GM13977 (cell line): ENCODE data around the gene ACADVL.

Source experiments
- DNase-seq: peaks from one replicate; pipeline ENCODE4 v3.0.0; 2012; ENCODE audit warnings: low spot score
- in situ Hi-C: fragments of 300-500 bp; cut with MboI; formaldehyde crosslinking; loops from one replicate; pipeline ENCODE4 v1.12.0; 2022; ENCODE audit warnings: low sequenced_read_pairs, low pct_unique_long_range_greater_than_20kb, mixed read lengths, inconsistent platforms; ENCODE audit not compliant: unreplicated experiment
- TF ChIP-seq, protein P1 (sequence below): IDR thresholded peaks from 2 replicates; pipeline ENCODE4 v1.5.1; 2012; ENCODE audit warnings: mild to moderate bottlenecking, control low read depth; ENCODE audit not compliant: insufficient read depth; ENCODE audit errors: extremely low read depth, missing control alignments

Gene ACADVL

GRCh38 chr17:7204828-7205461 is 14.8 kb upstream of the ACADVL start:
- TF ChIP-seq, protein P1, sequence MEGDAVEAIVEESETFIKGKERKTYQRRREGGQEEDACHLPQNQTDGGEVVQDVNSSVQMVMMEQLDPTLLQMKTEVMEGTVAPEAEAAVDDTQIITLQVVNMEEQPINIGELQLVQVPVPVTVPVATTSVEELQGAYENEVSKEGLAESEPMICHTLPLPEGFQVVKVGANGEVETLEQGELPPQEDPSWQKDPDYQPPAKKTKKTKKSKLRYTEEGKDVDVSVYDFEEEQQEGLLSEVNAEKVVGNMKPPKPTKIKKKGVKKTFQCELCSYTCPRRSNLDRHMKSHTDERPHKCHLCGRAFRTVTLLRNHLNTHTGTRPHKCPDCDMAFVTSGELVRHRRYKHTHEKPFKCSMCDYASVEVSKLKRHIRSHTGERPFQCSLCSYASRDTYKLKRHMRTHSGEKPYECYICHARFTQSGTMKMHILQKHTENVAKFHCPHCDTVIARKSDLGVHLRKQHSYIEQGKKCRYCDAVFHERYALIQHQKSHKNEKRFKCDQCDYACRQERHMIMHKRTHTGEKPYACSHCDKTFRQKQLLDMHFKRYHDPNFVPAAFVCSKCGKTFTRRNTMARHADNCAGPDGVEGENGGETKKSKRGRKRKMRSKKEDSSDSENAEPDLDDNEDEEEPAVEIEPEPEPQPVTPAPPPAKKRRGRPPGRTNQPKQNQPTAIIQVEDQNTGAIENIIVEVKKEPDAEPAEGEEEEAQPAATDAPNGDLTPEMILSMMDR: no peak
- DNase-seq: peak; percentile 99
- in situ Hi-C loops: no loop called here

- TF ChIP-seq, protein P1: no peak
- in situ Hi-C loops: no loop called here
- DNase-seq: no peak
Observed at GRCh38 chr17:7205561-7205960, 14.2 kb upstream of the ACADVL start.

DNA sequence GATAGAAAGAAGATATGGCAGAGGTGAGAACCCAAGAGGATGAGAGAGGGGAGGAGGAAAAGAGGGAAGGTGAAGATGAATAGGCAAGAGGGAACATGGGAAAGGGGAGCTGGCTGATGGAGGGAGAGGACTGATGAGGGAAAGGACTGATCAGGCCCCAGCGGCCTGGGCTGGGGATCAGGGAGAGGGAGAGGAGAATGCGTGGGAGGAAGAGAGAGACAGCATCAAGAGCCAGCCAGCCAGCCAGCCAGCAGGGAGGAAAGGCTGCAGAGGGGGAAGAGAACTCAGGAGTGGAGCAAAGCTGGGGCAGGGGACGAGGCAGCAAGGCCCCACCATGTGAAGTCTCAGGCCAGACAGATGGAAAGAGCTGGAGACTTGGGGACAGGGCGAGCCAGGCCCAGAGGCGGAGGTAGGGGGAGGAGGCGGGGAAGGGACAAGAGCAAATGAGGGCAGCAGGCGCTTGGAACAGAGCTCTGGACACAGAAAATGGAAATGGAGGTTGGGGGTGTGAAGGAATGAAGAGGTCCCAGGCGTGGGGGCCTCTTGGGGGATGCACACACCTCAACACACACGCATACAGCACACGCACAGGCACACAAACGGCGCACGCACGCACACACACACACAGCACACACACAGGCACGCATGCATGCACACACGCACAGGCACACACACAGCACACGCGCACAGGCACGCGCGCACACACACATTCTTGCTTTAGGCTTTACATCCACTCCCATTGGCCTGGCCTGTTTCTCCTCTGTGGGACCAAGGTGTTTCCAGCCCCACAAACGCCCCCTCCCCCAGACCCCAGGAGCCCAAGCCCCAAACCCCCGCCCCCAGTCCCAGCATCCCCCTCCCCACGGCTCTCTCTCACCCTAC is 12.4 kb upstream of the ACADVL start:
- no peak for DNase-seq
- in situ Hi-C loops: no loop called here
- TF ChIP-seq, protein P1: no peak

DNA sequence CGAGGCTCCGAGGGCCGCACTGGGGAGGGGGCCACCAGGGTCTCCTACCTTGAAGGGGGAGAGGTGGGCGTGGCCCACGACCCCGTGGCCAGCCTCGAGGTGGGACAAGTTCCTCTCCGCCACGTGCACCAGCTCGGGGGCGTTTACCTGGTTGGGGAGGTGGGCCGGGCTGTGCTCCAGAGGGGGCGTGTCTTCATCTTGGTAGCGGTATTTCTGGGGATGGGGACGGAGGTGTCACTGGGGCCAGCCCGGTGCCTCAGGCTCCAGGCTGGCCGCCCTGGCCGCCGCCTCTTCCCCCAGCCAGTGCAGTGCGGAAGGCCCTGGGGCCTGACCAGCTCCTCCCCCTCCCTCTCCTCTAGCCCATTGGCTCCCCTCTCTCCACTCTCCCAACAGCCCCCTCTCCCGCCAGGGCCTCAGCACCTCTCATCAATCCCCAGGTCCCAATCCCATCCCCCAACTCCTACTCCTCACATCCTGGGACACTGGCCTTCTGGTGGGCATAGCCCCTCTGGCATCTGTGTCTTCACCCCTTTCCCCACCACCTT is 11.6 kb upstream of the ACADVL start:
- DNase-seq: no peak
- TF ChIP-seq, protein P1: no peak
- in situ Hi-C loops: no loop called here

GRCh38 chr17:7208754-7209460 is 10.8 kb upstream of the ACADVL start:
- no peak for DNase-seq
- in situ Hi-C loops: no loop called here
- TF ChIP-seq, protein P1: no peak
